A549 (cell line): ENCODE data around the gene SURF6.

Source experiments
- ELK1 ChIP-seq: fragments of 150-350 bp; IDR thresholded peaks from 2 replicates; pipeline ENCODE4 v1.6.1; 2014; ENCODE audit warnings: low read depth, mild to moderate bottlenecking, low read length
- TF ChIP-seq, protein P1 (sequence below): fragments of >200 bp; sonication (Bioruptor Twin); formaldehyde crosslinking; IDR thresholded peaks from 3 replicates; pipeline ENCODE4 v1.5.1; 2016
- TF ChIP-seq, protein P2 (sequence below): IDR thresholded peaks from 2 replicates; pipeline ENCODE4 v1.6.1; 2012

DNA sequence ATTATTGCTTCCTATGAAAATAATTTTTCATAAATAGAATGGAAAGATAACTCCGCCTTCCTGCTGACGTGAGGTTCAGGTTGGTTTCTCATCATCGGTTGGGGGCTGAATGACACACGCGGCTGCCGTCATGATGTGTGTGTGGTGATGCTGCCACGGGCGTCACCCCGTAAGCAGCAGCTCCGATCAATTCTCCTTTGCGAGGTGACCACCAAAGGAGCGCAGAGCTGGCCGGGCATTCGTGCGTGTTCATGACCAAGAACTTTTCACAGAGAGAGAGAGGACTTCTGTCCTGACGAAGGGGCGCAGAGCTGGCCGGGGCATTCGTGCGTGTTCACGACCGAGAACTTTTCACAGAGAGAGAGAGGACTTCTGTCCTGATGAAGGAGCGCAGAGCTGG is 30.3 kb downstream of the SURF6 start:
- TF ChIP-seq, protein P1, sequence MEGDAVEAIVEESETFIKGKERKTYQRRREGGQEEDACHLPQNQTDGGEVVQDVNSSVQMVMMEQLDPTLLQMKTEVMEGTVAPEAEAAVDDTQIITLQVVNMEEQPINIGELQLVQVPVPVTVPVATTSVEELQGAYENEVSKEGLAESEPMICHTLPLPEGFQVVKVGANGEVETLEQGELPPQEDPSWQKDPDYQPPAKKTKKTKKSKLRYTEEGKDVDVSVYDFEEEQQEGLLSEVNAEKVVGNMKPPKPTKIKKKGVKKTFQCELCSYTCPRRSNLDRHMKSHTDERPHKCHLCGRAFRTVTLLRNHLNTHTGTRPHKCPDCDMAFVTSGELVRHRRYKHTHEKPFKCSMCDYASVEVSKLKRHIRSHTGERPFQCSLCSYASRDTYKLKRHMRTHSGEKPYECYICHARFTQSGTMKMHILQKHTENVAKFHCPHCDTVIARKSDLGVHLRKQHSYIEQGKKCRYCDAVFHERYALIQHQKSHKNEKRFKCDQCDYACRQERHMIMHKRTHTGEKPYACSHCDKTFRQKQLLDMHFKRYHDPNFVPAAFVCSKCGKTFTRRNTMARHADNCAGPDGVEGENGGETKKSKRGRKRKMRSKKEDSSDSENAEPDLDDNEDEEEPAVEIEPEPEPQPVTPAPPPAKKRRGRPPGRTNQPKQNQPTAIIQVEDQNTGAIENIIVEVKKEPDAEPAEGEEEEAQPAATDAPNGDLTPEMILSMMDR = no peak
- no peak for TF ChIP-seq ELK1
- TF ChIP-seq, protein P2, sequence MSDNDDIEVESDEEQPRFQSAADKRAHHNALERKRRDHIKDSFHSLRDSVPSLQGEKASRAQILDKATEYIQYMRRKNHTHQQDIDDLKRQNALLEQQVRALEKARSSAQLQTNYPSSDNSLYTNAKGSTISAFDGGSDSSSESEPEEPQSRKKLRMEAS = no peak
